Stimulated activated naive CD8-positive, alpha-beta T cell treated with anti-CD3 and anti-CD28 coated beads, Interleukin-15, amount 100 ng/mL, for 72 hours (primary cell): ENCODE results near the gene KRT36.

Source experiments
- ATAC-seq: fragments of 150-1000 bp; cut with Tn5 transposase; 2 replicates; pipeline ENCODE4 v1.10.0; 2021; ENCODE audit warnings: mild to moderate bottlenecking, moderate library complexity
- DNase-seq, 2 donors: peaks; one replicate each; pipeline ENCODE4 v3.0.0; 2021 to 2022
- H3K27ac Mint-ChIP-seq, 2 donors: one replicate each; pipeline ENCODE4 v1.8.0; 2022; ENCODE audit warnings: mild to moderate bottlenecking in 2 of 2, mixed read lengths in 2 of 2, moderate library complexity in 2 of 2
- H3K27me3 Mint-ChIP-seq: one replicate; pipeline ENCODE4 v1.8.0; 2022; ENCODE audit warnings: mixed read lengths
- H3K4me1 Mint-ChIP-seq: one replicate; pipeline ENCODE4 v1.8.0; 2022; ENCODE audit warnings: mild to moderate bottlenecking, mixed read lengths
- H3K4me3 Mint-ChIP-seq, 2 donors: one replicate each; pipeline ENCODE4 v1.8.0; 2022; ENCODE audit warnings: mild to moderate bottlenecking in 2 of 2, mixed read lengths in 2 of 2, moderate library complexity in 1 of 2
- H3K9me3 Mint-ChIP-seq, 2 donors: one replicate each; pipeline ENCODE4 v1.8.0; 2022; ENCODE audit warnings: mixed read lengths in 2 of 2

Gene KRT36

DNA sequence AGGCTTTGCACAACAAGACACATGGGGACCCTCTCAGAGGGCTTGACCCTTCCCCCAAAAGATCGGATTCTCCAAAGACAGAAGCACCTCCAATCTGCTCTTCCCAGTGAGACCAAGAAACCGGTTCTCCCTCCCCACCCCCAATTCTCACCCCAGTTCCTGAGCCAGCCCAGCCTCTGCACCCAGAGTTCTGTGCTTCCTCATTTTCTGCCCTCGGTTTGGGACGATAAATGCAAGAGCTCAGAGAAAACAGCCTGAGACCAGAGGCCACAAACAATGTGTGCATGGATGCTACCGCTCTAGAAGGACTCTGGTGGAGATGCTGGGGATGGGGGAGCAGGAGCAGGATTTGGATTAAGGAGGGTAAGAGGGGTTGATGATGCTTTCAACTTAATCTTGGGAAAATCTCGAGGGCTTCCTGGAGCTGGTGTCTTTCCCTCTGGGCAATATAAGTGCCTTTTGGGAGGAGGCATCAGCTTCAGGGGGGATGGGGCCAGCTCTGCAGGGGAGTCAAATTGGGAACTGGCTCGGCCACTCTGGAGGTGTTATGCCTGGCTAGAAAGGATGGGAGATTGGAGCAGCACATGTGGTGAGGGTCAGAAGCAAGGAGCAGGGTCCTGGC is 22.9 kb upstream of the KRT36 start:
- ATAC-seq = no peak
- Mint-ChIP-seq H3K4me3 (no peak overlapping the region), H3K9me3 (no peaks in the 10 kb centered on the region), H3K4me1 (no peaks in the 10 kb centered on the region), H3K27me3 (no peaks in the 10 kb centered on the region), H3K27ac (peak overlapping the region in 1 of 2 donors; percentile 23)
- no peak for DNase-seq

DNA sequence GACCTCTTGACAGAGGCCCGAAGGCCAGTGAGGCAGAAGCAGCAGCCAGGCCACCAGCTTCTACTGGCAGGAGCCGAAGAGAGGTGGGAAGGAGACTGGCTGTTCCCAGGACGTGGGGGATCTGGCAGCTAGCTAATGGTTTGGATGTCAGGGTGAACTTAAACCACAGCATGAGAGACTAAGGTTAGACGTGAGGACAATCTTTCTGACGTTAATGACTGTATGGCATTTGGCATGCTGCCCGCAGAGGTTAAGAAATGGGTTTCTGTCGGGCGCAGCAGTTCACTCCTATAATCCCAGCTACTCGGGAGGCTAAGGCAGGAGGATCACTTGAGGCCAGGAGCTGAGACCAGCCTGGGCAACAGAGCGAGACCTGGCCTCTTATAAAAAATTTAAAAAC is 22.0 kb upstream of the KRT36 start:
- H3K27me3 Mint-ChIP-seq = no peaks in the 10 kb centered on the region
- H3K27ac Mint-ChIP-seq = no peak overlapping the region
- no peaks in the 10 kb centered on the region for H3K4me1 Mint-ChIP-seq
- no peak for ATAC-seq
- H3K4me3 Mint-ChIP-seq = no peak overlapping the region
- DNase-seq = no peak
- H3K9me3 Mint-ChIP-seq = no peaks in the 10 kb centered on the region

DNA sequence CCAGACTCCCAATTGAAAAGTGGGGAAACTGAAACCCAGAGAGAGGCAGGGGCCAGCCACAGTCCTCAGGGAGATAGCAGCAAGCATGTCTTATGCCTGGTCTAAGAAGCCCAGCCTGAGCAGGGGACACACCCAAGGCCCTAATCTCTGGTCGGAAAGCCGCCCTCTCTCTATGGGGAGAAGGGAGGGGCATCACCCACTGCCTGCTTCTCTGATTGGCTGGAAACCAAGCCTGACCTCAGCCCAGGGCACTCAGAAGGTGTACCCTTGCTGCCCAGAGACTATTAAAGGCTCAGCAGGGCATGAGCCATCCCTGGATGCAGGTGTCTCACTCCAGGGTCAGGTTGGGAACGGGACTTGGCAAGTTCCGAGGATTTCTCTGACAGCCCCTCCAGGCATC is 21.4 kb upstream of the KRT36 start:
- no peak overlapping the region for H3K4me3 Mint-ChIP-seq
- DNase-seq = no peak
- no peak overlapping the region for H3K27ac Mint-ChIP-seq
- ATAC-seq = no peak
- H3K4me1 Mint-ChIP-seq = no peaks in the 10 kb centered on the region
- H3K27me3 Mint-ChIP-seq = no peaks in the 10 kb centered on the region
- no peaks in the 10 kb centered on the region for H3K9me3 Mint-ChIP-seq

DNA sequence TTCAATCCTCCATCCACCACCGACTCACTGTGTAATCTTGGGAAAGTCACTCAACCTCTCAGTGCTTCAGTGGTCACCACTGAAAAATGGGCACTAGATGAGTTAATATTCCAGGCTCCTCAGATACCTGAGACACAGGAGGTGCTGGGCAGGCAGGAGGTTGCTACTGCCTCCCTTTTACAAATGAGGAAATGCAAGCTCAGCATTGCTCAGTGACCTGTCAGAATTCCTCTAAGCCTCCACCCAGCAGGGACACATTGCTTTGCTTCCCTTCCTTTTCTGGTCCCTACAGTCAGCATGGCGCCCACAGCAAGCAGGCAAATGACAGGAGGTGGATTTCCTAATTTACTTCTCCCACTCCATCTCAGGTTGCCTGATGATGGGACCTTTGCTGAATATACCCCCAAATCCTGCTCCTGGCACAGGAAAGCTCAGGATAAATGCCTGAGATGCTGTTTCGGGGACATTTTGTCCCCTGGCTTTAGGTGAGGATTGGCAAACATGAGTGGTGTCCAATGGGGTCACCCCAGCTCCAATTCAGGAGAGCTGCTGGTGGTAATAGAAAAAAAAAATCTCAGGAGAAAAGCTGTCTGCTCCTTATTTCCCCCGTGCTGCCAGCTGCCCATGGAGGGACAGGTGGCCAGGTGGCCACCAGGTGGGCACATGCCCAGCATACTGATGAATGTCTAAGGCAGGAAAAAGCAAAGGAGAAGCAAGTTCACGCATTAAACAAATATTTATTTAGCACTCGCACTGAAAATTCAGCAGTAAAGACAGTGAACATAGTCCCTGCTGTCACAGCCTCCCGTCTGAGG is 20.7 kb upstream of the KRT36 start:
- no peaks in the 10 kb centered on the region for H3K27me3 Mint-ChIP-seq
- H3K9me3 Mint-ChIP-seq = no peaks in the 10 kb centered on the region
- DNase-seq = no peak
- H3K4me3 Mint-ChIP-seq = no peak overlapping the region
- peak overlapping the region in 1 of 2 donors; percentile 4 for H3K27ac Mint-ChIP-seq
- ATAC-seq = no peak
- H3K4me1 Mint-ChIP-seq = no peaks in the 10 kb centered on the region

DNA sequence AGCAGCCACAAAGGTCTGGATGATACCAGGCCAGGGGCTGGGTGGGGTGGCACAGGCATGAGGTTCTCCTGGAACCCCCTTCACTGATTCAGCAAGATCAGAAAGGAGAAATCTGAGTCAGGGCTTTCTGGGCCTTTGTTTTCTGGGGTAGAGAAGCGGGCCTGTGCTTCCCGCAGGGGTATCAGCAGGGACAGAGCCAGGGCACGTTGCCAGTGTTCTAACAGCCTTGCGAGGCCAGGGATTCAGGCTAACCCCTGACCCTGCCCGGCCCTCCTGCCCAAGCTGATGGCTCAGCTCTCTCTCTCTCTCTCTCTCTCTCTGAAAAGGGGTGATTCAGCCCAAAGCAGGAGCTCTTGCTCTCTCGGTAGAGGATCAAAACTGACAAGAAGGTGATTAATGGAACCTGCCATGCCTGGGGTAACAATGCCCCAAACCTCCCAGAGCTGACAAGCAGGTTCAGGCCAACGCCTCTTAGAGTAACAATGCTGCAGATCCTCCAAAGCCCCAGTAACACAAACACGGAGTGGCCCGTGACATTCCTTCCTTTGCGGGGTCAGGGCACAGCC is 17.7 kb upstream of the KRT36 start:
- Mint-ChIP-seq H3K9me3 (no peaks in the 10 kb centered on the region), H3K27ac (no peak overlapping the region), H3K4me1 (no peaks in the 10 kb centered on the region), H3K27me3 (no peaks in the 10 kb centered on the region), H3K4me3 (no peak overlapping the region)
- no peak for DNase-seq
- ATAC-seq = no peak

DNA sequence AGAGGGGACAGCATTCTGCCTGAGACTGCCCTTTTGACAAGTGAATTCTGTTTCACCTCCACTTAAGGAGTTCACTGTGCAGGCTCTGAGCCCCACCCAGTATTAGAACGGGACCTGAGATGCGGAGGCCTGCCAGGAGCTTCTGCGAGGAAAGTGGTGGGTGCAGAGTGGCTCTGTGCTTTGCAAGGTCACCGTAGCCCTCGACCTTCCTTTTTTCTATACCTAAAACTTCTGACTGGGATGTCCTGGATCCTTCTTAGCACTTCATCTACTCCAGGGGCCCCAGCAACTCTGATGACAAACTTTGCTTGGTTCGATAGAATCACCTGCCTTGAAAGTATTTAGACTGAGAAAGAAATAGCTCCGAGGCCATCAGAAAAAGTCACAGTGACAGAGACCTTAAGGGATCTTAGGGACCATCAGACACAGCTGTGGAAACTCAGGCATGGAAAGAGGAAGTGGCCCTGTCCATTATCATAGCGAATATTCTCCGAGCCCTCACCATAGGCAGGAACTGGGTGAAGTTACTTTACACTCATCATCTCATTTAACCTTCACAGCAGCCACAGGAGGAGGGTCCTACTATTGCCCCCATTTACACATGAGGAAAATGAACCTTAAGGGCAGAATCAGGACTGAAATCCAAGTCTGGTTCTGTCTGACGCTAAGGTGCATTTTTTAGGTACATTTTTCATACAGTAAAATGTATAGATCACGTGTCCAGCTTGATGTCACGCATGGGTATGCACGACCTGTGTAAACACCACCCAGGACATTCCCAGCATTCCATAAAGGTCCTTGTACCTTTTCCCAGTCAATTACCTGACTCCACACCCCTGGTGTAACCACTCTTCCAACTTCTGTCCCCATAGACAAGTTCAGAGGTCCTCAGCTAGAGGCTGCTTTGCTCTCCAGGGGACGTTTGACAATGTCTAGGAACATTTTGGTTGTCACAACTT is 16.4 kb upstream of the KRT36 start:
- no peaks in the 10 kb centered on the region for H3K27me3 Mint-ChIP-seq
- DNase-seq = no peak
- H3K4me1 Mint-ChIP-seq = no peaks in the 10 kb centered on the region
- no peak for ATAC-seq
- H3K27ac Mint-ChIP-seq = no peak overlapping the region
- no peaks in the 10 kb centered on the region for H3K9me3 Mint-ChIP-seq
- no peak overlapping the region for H3K4me3 Mint-ChIP-seq

DNA sequence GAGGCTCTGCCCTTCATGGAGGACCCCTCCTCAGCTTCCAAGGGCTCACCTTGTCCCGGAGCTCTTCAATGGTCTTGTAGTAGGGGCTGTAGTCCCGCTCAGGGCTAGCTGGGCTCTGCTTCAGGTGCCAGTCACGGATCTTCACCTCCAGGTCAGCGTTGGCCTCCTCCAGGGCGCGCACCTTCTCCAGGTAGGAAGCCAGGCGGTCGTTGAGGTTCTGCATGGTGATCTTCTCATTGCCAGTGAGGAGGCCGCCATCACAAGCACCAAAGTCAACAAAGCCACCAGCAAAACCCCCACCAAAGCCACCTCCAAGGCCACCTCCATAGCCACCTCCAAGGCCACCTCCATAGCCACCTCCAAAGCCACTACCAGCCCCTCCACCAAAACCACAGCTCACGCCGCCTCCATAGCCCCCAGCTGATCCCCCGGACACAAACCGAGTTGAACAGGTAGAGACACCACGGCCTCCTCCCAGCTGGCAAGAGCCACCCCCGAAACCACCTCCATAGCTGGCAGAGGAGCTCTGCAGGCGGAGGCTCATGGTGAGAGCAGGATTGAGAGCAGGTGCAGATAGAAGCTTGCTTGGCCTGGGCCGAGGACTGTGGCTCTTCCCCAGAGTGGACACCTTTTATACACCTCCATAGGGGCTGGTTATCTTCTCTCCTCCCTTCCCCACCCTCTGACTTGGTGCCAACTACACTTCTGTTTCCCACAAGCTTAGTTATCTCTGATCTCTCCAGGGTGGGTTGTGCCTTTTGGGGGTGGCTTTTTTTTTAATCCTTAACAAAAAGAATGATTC is 15.5 kb upstream of the KRT36 start, which contains the start of gene KRT13:
Gene KRT13 (minus strand): TSS at position 606 of the 802 bp plus-strand sequence. CDS start 62 bp downstream, at position 544.
- Mint-ChIP-seq H3K4me3 (no peak within 1 kb of the TSS), H3K27me3 (no peaks in the 10 kb centered on the region), H3K4me1 (no peaks in the 10 kb centered on the region), H3K27ac (no peak within 1 kb of the TSS), H3K9me3 (no peaks in the 10 kb centered on the region)
- ATAC-seq (no peak), DNase-seq (no peak)

DNA sequence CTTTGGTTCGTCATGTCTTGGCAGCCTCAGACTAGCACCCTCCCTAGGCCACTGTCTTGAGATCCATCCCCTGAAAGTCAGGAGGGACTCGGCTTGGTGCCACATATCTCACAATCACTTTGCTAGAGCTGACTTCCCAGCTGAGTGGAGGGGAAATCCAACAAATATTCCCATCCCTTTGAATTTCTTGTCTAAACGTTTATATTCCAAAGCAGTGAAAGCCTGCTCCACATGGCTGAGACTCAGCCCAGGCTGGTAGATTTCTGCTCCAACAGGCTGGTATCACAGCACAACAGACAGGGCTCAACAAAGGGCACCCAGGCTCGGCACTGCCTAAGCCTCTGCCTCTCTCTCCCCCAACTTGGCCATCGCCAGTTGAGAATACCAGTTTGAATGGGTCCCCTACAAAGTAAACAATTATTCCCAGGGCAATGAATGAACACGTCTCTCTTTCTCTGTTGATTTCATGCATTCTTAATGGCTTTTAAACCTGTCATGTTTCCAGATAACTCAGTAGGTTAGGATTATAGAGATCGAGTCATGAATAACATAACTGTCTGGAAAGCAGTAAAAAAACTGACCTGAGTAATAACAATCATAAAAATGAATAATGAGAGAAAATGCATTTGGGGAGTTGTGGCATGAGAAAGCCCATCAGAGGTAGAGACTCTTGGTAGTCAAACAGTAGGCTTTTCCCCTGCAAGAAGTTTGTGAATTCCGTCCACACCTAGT is 14.7 kb upstream of the KRT36 start:
- Mint-ChIP-seq H3K27me3 (no peaks in the 10 kb centered on the region), H3K9me3 (no peaks in the 10 kb centered on the region), H3K4me3 (no peak overlapping the region), H3K4me1 (peaks cover 5% of the 10 kb centered on the region), H3K27ac (no peak overlapping the region)
- no peak for ATAC-seq
- no peak for DNase-seq

DNA sequence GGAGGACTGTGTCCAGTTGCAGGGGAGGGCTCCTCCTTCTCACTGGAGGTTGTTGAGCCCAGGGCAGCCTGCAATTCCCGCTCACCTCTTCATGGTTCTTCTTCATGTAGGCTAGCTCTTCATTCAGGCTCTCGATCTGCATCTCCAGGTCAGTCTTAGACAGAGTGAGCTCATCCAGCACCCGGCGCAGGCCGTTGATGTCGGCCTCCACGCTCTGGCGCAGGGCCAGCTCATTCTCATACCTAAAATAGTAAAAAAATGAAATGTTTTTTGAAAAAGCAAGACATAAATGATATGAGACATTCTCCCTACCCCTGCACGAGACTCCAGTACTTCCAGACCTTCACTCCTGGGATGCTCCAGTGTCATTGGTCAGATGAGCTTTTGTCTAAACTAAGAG is 13.5 kb upstream of the KRT36 start:
- H3K9me3 Mint-ChIP-seq = no peaks in the 10 kb centered on the region
- DNase-seq (no peak), ATAC-seq (no peak)
- H3K27ac Mint-ChIP-seq = no peak overlapping the region
- no peak overlapping the region for H3K4me3 Mint-ChIP-seq
- peaks cover 5% of the 10 kb centered on the region for H3K4me1 Mint-ChIP-seq
- no peaks in the 10 kb centered on the region for H3K27me3 Mint-ChIP-seq

DNA sequence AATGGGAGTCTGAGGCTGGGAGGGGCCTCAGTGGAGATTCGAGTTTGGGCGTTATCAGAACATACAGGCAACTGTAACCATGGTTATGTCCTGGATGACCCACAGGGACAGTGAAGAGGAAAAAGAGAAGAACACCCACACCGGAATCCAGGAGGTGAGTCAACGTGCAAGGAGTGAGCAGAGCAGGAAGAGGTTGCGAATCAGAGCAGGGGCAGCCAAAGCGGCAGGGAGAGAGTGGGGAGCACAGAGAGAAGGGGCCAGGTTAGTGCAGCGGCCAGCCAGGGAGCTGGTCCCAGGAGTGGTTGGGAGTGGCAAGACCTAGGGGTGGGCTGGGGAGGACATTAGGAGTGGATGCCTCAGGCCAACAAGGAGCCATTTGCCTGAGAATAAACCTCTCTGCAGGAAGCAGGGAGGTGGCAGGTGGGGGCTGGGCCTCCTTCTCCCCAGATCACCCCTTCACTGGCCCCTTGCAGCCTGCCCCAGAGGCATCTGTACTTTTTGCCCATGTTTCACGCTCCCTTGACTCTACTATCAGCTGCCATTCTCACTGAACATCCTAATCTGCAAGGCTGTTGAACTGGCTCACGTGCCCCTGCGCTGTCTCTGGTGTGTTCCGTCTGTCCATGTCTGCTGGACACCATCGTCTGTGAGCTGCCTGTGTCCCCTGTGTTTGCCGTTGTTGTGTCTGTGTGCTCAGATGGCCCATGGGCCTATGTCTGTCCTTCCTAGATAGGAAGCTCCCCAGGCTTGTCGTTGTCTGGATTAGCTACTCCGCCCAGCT is 10.6 kb upstream of the KRT36 start:
- peak overlapping the region in 1 of 2 donors; percentile 64 for H3K27ac Mint-ChIP-seq
- H3K4me1 Mint-ChIP-seq = peaks cover 14% of the 10 kb centered on the region
- DNase-seq = no peak
- no peaks in the 10 kb centered on the region for H3K27me3 Mint-ChIP-seq
- H3K4me3 Mint-ChIP-seq = no peak overlapping the region
- H3K9me3 Mint-ChIP-seq = no peaks in the 10 kb centered on the region
- no peak for ATAC-seq

DNA sequence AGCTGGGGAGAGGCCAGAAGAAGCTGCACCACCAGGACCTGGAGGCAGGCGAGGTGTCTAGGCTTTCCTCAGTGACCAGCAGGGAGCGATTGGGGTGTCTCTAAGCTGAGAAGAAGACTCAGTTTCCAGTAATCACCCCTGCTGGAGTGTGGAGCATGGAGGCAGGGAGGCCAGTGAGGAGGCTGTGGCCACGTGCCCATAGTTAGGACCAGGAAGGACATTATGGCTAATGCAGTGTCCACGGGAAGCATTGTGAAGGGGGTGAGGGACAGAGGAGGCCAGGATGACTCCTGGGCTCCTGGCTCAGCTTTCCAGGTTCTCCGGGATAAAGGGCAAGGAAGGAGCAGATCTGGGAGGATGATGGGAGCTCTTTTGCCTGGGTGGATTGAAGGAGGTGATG is 10.0 kb upstream of the KRT36 start:
- Mint-ChIP-seq H3K27ac (peak overlapping the region in 1 of 2 donors; percentile 64), H3K9me3 (no peaks in the 10 kb centered on the region), H3K4me3 (no peak overlapping the region), H3K27me3 (no peaks in the 10 kb centered on the region), H3K4me1 (peaks cover 14% of the 10 kb centered on the region)
- ATAC-seq = no peak
- DNase-seq = no peak

DNA sequence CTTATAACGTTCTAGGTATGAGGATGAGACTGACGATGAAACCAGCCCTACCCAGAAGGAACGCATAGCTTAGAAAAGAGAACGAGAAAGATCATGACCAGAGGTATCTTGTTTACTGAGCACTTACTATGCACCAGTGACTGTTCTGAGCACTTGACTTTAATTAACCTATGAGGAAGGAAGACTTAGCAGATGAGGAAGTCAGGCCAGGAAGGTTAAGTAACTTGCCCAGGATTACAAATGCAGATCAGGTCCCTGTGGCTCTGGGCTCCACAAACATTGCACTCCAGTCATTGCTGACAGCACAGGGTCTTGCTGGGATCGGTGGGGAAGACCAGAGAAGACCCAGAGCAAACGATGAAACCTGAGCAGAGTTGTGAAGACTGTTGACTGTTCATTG is 8.6 kb upstream of the KRT36 start:
- no peaks in the 10 kb centered on the region for H3K9me3 Mint-ChIP-seq
- H3K27ac Mint-ChIP-seq = peak overlapping the region; percentile 23 to 88
- DNase-seq = no peak
- H3K27me3 Mint-ChIP-seq = no peaks in the 10 kb centered on the region
- H3K4me3 Mint-ChIP-seq = no peak overlapping the region
- no peak for ATAC-seq
- peaks cover 14% of the 10 kb centered on the region for H3K4me1 Mint-ChIP-seq

DNA sequence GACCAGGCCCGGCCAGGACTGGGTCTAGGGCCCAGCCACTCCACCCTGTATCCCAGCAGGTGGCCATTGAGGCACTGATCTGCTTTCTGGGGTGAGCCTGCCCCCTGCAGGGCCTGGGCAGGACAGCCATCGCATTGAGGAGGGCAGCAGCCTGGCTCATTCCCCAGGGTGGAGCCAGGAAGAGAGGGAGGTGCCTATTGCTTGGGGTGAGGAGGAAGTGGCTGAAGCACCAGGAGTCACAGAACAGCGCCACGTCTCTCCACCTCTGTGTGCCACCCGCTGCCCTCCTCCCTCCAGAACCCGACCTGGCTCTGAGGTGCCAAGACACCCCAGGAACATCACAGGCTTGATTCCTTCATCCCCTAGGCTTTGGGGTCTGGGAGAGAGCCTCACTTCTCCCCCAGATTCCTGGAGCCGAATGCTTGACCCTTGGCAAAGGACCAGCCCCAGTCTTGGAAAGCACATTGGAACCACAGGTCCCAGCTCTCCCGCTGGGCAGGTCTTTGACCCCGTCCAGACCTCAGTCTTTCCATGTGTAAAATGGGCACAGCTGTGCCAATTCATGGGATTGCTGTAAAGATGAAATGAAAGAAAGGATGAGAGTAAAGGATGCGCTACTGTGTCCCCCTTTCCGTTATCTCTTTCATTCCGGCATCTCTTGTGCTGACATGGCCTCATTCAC is 7.2 kb upstream of the KRT36 start:
- DNase-seq (peak; percentile 74 to 83), ATAC-seq (peak; percentile 98)
- Mint-ChIP-seq H3K27ac (peak overlapping the region in 1 of 2 donors; percentile 20), H3K4me1 (peaks cover 14% of the 10 kb centered on the region), H3K9me3 (no peaks in the 10 kb centered on the region), H3K4me3 (peak overlapping the region in 1 of 2 donors; percentile 27), H3K27me3 (no peaks in the 10 kb centered on the region)
